ENCODE measurements around the gene PPP1R1B. TPM values are rescaled to one million over a fixed set of nuclear protein-coding genes. Genes with fewer than 3 reads are reported as not detected.

PPP1R1B gene
- total RNA-seq, 1 donor from 2014 or later: 25.1 TPM

DNA sequence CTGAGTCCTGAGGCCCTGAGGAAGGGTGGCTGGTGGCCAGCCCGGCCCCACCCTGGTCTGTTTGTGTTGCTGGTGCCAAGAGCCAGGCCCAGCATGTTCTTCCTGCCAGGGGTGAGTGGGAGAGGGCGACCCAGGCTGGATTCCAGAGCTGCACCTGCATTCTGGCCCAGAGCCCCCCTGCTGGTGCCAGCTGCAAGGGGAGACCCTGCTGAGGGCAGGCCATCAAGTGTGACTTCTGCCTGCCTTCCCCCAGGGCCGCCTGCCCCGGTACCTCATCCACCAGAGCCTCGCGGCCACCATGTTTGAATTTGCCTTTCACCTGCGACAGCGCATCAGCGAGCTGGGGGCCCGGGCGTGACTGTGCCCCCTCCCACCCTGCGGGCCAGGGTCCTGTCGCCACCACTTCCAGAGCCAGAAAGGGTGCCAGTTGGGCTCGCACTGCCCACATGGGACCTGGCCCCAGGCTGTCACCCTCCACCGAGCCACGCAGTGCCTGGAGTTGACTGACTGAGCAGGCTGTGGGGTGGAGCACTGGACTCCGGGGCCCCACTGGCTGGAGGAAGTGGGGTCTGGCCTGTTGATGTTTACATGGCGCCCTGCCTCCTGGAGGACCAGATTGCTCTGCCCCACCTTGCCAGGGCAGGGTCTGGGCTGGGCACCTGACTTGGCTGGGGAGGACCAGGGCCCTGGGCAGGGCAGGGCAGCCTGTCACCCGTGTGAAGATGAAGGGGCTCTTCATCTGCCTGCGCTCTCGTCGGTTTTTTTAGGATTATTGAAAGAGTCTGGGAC, 36.0 kb downstream of the PPP1R1B start:
- peaks cover 58% of the 10 kb centered on the region for H3K4me1 ChIP-seq
- peaks cover 40% of the 10 kb centered on the region for H3K36me3 ChIP-seq
- DNase-seq: no peak

DNA sequence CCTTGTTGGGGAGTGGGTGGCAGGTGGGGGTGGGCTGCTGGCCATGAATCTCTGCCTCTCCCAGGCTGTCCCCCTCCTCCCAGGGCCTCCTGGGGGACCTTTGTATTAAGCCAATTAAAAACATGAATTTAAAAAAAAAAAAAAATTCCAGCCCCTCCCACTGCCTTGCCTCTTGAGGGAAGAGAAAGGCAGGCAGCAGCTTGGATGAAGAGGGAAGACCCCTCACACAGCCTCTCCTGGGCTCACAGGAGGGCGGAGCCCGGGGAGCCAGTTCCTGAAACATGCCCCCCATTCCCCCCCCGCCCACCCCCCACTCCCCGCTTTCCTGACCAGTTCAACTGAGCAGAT, 36.6 kb downstream of the PPP1R1B start:
- Histone ChIP-seq H3K4me3 (no peak overlapping the region), H3K27ac (peak overlapping the region; percentile 58), H3K4me1 (peaks cover 64% of the 10 kb centered on the region), H3K27me3 (peaks cover 20% of the 10 kb centered on the region), H3K36me3 (peaks cover 40% of the 10 kb centered on the region), H3K9me3 (no peaks in the 10 kb centered on the region)
- intact Hi-C loops (cut with DNase I): no loop called here
- TF ChIP-seq, protein P1, sequence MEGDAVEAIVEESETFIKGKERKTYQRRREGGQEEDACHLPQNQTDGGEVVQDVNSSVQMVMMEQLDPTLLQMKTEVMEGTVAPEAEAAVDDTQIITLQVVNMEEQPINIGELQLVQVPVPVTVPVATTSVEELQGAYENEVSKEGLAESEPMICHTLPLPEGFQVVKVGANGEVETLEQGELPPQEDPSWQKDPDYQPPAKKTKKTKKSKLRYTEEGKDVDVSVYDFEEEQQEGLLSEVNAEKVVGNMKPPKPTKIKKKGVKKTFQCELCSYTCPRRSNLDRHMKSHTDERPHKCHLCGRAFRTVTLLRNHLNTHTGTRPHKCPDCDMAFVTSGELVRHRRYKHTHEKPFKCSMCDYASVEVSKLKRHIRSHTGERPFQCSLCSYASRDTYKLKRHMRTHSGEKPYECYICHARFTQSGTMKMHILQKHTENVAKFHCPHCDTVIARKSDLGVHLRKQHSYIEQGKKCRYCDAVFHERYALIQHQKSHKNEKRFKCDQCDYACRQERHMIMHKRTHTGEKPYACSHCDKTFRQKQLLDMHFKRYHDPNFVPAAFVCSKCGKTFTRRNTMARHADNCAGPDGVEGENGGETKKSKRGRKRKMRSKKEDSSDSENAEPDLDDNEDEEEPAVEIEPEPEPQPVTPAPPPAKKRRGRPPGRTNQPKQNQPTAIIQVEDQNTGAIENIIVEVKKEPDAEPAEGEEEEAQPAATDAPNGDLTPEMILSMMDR (IDR thresholded peaks at IDR 0.05): no peak
- DNase-seq (no peak), ATAC-seq (no peak)

More for the DNA sequence above, 36.0 kb downstream of the PPP1R1B start:
- Histone ChIP-seq H3K9me3 (no peaks in the 10 kb centered on the region), H3K27ac (peak overlapping the region; percentile 58), H3K4me3 (no peak overlapping the region), H3K27me3 (peaks cover 15% of the 10 kb centered on the region)
- ATAC-seq: peak; percentile 2
- TF ChIP-seq, protein P1 (IDR thresholded peaks at IDR 0.05): no peak
- intact Hi-C loops (cut with DNase I): no loop called here

DNA sequence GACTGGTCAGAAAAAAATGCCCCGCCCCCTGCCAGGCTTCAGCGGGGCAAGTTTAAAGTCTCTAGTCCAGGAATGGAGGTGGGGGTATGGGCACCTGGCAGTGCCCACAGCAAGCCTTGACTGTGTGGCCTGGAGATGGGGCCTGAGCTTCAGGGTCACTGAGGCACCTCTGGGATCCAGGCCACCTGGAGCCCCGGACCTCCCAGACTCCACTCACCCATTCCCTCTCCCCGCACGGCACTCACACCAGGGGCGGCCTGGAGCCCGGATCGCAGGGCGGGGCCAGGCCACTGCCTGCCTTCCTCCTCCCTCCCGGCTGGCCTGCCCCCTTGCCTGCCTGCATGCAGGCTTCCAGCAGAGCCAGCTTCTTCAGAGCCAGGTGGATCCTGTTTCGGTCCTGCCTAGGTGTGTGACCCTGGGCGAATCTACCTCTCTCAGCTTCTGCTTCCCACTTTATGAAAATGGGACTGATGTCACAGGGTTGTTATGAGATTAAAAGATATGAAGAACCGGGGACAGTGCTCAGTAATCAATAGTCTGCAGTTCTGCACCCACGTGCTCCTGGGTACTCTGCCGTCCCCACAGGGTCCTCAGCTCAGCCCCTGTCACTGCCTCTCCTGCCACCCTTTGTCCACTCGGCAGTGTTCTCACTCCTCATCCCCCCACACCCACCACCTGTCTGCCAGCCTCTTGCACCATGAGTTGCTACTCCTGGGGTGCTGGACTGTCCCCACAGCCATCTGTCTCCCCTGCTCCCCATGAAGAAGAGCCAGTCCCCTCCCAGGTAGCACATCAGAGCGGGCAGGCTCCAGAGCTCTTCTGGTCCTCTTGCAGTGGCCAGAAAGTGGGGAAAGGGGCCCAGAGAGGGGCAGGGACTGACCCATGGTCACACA, 37.2 kb downstream of the PPP1R1B start:
- ATAC-seq: peak; percentile 5
- peak overlapping the region; percentile 58 for H3K27ac ChIP-seq

DNA sequence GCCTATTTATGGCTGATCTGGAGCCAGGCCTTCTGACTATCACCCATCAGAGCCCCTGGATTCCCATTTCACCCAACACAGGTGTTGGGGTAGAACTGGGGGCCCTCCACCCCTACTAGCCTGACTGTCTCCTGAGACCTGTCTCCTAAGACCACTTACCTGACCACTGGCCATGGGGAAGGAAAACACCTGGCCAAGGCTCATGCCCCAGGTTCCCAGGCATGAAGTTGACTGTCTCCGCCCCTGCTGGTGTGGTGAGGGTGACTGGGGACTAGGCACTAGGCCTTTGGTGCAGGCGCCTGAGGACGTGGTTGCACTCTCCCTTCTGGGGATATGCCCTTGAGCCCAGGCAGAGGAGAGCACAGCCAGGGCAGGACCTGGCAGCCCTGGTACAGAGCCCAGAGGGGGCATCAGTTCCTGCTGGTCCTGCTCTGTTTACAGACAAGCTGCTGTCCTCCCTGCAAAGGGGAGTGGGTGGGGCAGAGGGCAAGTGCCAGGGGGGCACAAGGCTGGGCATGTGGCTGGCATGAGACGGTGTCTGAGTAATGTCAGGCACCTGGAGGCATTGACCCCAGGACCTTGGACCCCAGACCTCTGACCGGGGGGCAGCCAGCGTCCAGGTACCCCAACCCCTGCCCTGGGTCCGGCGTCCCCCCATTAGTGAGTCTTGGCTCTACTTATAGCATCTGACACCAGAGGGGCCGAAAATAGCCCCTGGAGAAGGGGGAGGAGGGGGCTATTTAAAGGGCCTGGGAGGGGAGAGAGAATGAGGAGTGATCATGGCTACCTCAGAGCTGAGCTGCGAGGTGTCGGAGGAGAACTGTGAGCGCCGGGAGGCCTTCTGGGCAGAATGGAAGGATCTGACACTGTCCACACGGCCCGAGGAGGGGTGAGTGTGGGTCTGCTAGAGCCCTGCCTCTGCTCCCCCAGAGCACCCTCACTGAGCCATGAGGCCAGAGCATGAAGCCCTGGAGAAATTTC, 38.1 kb downstream of the PPP1R1B start, which contains the start of gene TCAP:
TCAP (plus strand) TSS at position 769 of the 981 bp plus-strand sequence; CDS start at position 780, 11 bp downstream.
- Histone ChIP-seq H3K9me3 (no peaks in the 10 kb centered on the region), H3K4me1 (peaks cover 59% of the 10 kb centered on the region), H3K27me3 (peaks cover 36% of the 10 kb centered on the region), H3K27ac (peak within 1 kb of the TSS; percentile 11), H3K36me3 (peaks cover 28% of the 10 kb centered on the region), H3K4me3 (no peak within 1 kb of the TSS)
- ATAC-seq: no peak
- DNase-seq: no peak
- TF ChIP-seq, protein P1 (IDR thresholded peaks at IDR 0.05): no peak
- intact Hi-C loops (cut with DNase I): no loop called here

More for the DNA sequence above, 37.2 kb downstream of the PPP1R1B start:
- no peaks in the 10 kb centered on the region for H3K9me3 ChIP-seq
- H3K27me3 ChIP-seq: peaks cover 27% of the 10 kb centered on the region
- DNase-seq: no peak
- peaks cover 37% of the 10 kb centered on the region for H3K36me3 ChIP-seq
- TF ChIP-seq, protein P1 (IDR thresholded peaks at IDR 0.05): no peak
- H3K4me1 ChIP-seq: peaks cover 68% of the 10 kb centered on the region
- intact Hi-C loops (cut with DNase I): no loop called here
- H3K4me3 ChIP-seq: no peak overlapping the region
